NCI-H1694 (cell line): Measurements from ENCODE around the gene EVC2.

Source experiments
- DNase-seq: peaks from one replicate; lab custom pipeline; 2025; lab: John Stamatoyannopoulos, UW

EVC2 gene

DNA sequence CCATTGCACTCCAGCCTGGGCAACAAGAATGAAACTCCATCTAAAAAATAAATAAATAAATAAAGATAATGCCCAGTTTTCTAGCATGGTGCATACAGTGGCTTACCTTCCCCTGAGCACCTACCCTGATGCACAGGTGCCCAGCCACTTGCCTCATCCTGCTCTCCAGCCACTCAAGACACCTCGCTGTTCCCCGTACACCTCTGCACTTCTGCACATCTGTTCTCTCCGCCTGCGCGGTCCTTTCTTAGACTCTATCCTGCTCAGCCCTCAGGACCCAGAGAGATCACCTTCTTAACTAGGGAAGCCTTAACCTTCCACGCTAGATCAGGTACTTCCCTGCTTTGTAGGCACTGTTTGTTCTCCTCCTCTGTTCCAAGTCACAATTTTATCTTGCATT, 5.5 kb upstream of the EVC2 start:
- no peak for DNase-seq

DNA sequence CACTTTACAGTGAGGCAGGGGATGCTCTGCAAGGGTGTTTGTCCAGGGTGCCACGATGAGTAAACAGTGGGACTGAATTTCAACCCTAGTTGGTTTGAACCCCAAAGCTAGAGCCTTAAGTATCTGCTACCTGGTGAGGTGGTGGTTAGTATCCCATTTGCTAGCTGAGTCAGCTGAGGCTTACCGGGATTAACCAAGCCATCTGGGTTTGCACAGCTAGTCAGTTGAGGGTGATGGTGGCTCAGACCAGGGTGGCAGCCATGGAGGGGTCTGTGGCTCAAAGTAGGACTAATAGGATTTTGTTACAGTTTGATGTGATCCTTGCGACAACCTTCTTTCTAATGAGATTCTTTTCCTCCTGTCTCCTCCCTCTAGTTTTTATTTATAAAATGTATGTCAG, 4.6 kb upstream of the EVC2 start:
- no peak for DNase-seq

DNA sequence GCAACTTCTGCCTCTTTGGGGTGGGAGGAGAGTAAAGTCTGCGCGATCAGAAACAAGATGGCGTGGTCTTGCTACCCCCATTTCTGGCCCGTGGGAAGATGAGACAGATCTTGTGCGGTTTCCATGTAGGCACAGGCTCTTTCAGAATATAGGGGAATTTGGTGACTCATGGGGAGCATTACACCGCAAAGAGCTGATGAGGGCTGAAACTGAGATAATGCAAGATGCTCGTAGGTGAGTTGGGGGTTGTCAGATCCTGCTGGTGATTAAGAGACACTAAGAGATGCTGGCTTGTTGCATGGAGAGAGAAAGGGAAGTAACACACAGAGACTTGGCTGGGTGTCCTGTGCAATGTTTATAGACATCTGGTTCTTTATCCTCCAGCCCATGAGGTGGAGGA, 4.2 kb upstream of the EVC2 start:
- no peak for DNase-seq

DNA sequence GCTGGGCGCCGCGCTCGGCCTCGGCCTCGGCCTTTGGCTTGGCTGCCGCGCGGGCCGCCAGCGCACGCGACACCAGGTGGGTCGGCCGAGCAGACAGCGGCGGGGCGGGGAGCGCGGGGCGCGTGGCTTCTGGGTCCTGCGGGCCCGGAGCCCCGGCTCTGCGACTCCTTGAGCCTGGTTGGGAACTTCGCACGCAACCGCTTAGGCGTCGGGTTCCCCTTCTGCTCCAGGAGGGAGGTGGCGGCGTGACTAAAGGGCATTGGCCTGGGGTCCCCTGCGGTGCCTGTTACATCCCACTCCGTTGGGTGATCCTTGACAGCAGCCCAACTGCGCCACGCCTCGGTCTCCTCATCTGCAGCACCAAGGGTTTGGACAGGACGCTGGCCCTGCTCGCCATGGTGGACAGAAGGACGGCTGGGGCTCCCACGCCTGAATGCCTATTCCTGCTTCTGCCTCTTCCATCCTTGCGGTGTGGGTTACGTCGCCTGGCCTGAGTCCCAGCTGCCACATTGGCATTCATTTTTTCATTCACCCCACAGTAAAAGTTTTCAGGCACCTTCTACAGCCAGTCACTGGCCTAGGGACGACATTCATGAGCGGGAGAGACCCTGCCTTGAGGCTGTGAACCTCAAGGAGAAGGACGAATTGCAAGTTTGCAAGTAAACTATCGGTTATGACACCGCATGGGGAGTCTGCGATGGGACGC, 3.3 kb upstream of the EVC2 start:
- no peak for DNase-seq

DNA sequence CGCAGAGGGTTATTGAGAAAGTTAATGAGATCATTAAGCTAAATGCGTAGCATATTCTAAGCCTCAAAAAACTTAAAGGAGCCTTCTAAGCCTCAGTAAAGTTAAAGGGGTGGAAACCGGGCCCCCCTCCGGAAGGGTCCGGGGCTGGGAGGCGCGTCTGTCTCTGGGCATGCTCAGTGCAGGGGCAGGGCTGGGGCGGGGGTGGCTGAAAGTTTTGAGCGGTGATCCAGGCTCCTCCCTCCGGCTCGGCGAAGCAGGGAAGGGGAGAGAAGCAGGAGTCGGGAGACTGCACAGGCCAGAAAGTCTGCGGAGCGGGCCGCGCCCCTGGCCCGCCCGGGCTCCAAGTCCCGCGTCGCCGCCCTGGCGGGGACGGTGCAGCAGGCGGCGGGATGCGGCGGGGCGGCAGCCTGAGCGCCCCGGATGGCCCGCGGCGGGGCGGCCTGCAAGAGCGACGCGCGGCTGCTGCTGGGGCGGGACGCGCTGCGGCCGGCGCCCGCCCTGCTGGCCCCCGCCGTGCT, 2.7 kb upstream of the EVC2 start, which contains the start of gene EVC:
TSS of gene EVC (plus strand) at position 241 of the 518 bp plus-strand sequence. CDS start at position 421, 180 bp downstream.
- no peak for DNase-seq

DNA sequence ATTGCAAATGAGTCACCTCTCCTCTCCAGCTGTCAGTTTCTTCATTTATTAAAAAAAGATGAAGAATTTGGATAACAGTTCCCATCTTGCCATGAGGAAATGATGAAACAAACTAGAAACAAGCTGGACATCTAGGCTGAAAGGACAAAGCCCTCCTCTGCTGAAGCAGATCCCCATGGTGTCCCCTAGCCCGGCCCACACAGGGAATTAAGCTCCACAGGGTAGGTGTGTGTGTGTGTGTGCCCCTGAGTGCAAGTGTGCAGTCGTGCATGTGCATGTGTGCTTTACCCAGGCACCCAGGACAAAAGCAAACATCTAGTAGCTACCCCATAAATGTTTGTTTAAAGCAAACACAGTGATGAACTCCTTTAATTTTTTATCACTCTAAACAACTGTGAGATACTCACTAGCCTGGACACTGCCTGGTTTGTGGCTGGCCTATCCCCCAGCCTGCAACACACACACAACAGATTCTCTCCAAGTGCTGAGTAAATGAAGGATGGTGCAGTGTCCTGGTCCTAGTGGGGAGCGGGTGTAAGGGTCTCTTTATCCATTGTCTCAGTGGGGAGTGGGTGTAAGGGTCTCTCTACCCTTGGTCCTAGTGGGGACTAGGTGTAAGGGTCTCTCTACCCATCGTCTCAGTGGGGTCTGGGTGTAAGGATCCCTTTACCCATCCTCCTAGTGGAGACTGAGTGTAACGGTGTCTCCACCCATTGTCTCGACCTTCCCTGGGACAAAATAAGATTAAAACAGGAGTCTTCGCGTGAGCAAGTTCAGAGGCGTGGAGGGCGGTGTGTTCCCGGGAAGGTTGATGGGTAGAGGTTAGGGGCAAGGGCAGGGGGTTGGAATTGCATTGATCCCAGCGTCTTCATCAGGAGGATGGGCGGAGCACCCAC, 2.0 kb upstream of the EVC2 start:
- no peak for DNase-seq

DNA sequence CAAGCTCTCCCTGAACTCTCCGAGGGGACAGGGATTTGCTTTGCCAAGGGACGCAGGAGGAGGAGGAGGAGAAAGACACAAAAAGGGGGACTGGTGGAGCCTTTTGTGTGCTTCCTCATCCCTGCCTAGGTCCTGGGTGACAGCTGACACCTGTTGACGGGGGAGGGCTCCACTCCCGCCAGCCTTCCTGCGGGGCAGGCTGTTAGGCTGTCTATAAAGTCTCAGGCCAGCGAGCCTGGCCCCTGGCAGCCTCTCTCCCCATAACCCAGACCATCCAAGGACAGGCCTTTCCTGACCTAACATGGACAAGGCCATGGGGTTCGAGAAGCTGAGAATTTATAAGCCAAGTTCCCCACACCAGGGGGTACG, 832 bp upstream of the EVC2 start:
- no peak for DNase-seq

DNA sequence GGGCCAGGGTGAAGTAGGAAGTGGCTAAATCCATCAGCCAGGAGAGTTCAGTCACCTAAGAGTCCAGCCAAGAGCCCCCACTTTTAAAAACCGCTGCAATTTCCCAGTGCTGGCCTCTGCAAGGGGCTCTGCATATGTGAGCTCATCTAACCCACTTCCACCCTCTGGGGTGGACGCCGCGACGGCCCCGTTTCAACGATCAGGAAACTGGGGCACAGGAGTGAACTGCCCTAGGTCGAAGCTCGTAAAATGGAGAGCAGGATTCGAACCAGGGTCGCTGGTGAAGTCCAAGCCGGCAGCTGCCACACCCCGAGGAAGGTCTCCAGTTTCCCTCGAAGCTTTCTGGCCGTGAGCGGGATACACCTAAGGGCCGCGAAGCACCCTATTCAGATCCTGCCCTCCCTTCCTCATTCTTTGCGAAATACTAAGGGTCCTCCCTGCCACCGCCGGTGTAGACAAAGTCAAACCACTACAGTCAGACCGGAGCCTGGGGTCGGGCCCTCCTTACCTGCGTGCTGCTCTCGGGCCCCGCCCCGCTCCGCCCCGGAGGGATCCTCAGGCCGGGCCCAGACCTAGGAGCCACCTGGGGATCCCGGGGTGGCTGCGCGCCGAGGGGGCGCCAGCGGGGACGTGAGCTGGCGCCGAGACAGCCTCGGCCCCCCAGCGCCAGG, 446 bp downstream of the EVC2 start:
- DNase-seq = no peak

DNA sequence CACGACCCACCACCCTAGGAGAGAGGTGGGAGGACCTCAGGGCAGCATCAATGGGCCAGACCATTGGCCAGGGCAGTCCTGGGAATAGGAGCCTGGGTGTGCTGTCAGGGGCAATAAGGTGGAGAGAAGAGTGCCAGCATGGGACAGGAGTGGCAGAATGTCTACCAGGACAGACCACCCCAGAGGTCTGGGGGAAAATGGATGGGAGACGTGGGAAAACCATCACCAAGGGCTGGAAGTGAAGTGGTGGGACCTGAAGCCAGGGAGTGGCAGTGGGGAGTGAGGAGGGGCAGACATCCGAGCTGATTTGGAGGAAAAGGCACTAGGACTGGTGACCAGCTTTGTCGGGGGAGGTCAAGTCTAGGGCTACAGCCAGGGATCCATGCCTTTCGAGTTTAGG, 993 bp downstream of the EVC2 start:
- DNase-seq = no peak

DNA sequence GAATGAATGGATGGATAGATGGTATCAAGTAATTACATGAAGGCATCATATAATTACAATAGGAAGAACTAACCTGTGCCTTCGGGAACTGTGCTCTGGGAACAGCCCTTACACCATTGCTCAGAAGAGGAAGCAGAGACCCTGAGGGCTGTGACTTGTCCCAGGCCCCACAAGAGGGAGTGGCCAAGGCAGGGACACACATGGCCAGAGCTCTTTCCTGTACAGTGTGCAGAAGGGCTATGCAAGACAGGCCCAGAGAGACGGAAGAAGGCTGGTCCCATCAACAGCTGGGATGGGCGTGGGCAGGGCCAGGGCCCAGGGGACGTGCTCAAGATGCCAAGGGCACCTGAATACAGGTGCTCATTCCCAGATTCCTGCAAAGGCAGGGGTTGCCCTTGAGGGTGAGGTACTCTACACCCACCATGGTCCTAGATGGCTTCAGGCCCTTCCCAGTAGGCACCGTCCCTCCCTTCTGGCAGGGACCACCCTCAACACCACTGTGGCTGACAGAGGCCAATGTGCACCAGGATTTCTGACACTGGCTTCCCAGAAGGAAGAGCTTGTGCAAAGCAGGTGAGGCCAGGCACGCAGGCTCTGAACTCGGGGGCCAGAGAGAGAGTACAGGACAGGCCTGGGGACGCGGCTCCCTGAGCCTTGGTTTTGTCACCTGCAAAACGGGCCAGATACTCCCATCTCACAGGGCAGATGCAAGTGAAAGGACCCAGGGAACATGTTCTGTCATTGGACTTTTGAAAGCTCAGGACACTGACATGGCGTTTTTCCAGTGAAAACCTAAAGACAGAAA, 1.7 kb downstream of the EVC2 start:
- no peak for DNase-seq

DNA sequence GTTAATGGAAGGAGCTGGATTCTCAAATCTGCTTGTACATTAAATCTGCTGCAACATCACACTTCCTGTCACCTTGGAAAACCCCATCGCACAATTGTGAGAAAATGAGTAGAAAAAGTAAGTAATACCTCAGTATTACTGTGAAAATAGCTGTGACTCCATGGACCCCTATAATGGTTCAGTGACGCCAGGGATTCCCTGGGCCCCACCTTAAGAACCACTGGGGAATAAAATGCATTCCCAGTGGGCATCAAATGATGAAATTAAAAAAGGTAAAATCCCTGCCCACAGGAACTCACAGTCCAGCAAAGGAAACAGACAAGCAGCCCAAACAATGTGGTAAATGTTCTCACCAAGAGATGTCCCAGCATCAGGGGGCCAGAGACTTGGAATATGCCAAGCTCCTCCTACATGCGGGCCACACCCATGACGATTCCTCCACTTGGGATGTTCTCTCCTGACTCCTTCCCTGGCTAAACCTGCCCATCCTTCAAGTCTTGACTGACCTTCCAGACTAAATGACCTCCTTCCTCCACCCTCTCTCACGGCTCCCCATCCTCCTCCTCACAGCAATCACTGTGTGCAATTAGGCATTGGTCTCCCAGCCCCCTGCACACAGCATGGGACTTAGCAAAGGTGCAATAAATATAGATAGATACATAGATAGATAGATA, 2.6 kb downstream of the EVC2 start:
- no peak for DNase-seq

DNA sequence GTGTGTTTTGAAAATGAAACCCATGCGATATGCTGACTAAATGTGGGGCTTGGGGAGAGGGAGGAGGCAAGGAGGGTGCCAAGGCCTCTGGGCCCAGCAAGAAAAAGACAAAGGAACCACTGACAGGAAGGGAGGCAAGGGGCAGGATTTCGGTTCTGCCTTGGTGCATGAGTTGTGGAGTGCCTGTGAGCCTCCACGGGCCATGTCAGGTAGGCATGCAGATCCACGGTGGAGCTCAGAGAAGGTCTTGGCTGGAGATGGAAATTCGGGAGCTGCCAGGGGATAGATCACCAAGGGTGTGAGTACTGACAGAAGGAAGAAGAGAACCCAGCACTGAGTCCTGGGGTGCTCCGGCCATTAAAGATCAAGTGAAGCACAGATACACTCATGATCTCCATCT, 4.1 kb downstream of the EVC2 start:
- no peak for DNase-seq

DNA sequence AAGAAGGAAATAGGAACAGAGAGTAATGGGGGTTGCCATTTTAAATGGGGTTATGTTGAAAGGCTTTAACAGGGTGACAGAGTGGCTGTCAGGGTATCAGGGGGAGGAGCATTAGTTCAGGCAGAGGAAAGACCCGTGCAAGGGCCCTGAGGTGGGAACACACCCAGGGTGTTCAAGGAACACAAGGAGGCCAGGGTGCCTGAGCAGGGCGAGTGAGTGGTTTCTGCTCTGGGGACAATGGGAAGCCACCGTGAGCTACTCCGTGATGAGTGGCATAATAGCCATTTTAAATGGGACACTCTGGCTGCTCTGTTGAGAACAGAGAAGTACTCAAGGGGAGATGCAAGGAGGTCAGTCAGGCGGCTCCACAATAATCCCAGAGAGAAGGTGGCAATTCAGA, 4.5 kb downstream of the EVC2 start:
- DNase-seq = no peak

DNA sequence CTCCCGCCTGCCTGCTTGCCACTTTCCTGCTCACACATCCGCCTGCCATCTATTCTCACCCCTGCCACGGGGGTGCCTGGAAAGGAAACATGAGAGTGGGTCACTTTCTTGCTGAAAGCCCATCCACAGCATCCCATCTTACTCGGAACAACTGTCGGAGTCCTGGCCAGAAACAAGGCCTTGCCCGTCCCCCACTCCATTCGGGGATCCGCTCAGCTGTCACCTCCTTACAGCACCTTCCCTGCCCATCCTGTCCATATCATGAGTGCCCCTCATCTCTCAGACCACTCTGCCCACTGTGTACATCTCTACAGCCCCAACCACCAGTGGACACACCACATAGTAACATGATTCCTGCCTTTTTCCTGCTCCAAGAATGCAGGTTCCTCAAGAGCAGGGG, 6.4 kb downstream of the EVC2 start:
- no peak for DNase-seq

DNA sequence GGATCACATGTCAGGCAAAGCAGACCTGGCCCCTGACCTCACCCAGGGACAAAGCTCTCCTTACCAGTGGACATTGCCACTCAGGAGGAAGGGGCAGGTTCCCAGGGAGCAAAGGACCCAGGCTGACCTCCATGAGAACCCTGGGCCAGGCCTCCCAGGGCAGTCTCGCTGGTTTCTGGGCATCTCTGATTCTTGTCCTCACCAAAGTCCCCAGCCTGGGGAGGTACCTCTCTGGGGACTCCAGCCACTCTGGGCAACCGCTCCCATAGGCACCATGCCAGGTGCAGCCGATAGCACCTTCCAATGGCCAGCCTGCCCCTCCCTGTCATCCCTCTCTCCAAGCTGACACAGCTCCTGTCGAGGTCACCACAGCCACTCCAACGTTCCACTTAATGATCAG, 7.9 kb downstream of the EVC2 start:
- no peak for DNase-seq

DNA sequence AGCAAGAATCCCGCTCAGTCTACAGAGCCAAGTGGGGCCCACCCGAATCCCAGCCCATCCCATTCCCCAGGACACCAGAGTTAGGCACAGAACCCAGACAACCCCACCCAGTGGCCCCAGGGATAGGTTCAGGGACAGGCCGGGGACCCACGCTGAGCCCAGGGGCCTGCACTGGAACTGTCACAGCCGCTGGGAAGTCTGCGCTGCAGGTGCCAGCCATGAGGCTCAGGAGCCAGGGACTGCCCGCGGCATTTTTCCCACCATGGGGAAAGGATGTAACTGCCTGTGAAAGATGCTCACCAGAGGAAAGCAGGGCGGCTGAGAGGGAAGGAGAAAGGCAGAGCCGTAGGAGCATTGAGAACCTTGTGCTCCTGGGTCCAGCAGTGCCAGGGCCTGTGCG, 12.0 kb downstream of the EVC2 start:
- no peak for DNase-seq

DNA sequence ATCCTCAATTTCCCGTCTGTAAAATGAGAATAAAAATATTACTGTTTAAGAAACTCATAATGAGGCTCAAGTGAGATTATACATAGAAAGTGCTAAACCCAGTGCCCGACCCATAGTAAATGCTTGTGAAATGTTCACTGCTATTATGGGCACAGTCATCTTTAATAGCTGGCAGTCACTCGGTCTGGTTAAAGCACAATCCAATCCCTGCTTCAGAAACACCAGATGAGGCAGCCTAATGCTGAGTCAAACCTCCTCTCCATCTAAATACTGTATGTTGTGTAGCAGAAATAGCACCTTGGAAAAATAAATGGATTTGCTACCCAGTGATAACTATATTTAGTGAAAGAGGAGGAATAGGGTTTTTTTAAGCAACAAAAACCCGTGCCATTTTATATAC, 14.5 kb downstream of the EVC2 start:
- no peak for DNase-seq

DNA sequence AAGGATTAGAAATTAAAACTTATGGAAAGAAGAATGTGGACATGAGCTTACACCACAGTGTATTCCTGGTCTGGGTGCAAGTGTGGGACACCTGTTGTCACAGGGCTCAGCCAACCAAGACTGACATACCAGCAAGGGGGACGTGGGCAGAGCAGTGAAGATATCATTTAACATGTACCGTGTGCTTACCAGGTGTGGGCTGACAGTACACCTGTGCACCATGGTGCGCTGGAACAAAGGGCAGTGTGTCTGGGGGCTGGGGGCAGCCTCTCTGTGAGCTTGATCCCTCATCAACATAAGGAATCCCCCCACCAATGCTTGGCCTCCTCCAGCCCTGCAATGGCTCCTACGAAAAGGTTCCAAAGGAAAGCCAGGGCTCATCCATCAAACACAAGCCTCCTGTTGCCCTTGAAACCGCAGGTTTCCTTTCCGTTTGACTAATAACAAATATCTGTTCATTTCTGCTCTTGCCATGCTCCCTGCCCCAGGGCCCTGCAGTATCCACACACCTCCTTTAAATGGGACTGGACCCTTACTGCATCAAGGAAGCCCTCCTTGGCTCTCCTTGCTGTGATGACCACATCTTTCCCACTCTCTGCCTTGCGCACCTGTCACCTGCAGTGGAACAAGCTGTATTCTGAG, 16.7 kb downstream of the EVC2 start:
- no peak for DNase-seq

DNA sequence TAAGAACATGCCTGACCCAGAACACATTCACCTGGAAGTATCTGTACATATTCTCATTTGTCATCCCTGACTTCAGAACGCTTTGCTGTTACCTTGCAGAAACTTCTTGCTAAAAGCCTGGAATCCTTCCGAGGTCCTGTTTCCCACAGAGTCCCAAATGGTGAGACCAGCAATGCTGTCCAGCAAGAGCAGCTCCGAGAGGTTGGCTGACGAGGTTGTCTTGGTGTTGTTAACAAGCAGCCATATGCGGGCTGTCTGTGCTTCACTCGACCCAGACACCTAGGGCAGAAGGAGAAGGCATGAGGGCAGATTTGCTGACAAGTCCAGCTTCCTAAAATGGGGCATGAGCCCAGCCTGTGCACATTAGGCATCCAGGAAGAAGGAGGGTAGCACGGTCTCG, 19.3 kb downstream of the EVC2 start:
- DNase-seq = no peak

DNA sequence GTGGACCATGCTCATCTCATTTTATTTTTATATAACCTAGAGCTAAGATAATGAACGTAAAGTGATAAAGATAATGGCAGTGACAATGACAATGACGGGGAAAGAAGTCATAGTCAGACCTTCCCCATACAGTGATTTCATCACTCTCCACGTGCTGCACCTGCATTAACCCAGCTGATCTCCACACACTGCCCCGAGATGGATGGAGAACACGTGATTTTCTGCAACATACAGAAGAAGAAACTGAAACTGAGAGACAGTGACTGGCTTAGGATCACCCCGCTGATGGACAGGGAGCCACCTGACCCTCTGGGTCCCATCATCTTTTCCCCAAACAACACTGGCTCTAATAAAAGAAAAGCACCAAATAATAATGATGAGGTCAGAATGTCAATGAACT, 22.0 kb downstream of the EVC2 start:
- DNase-seq = no peak

DNA sequence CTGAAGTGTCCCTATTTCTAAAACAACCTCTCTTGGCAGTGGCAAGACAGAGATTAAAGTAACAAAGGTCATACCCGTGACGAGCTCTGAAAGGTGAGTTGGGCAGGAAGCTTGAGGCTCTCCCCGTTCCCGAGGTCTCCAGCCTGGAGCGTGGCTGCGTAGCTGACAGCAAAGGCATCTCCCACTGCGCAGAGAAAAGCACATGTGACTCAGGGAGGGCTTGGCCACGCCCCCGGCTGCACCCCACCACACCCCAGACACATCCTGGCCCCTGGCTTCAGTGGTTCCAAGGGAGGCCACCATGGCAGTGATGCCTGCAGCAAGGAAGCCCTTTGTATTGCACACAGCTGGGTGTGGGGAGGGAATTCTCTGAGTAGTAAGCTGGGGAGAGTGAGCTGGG, 23.1 kb downstream of the EVC2 start:
- no peak for DNase-seq
